ENCODE results near the gene LMBRD2.
"Not testable (repeated sequence)": the region's sequence is repeated elsewhere in the genome, so short reads cannot be mapped to it uniquely, and the experiment has no call there.

DNA sequence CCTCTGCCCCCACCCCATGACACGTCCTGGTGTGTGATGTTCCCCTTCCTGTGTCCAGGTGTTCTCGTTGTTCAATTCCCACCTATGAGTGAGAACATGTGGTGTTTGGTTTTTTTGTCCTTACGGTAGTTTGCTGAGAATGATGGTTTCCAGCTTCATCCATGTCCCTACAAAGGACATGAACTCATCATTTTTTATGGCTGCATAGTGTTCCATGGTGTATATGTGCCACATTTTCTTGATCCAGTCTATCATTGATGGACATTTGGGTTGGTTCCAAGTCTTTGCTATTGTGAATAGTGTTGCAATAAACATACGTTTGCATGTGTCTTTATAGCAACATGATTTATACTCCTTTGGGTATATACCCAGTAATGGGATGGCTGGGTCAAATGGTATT lies 32.7 kb upstream of the LMBRD2 start:
- not testable (repeated sequence) for TF ChIP-seq JUN (IDR thresholded peaks at IDR 0.05; ENCODE audit: borderline replicate concordance, low read depth, low read length); JUN (CRISPR knock-in tag; IDR thresholded peaks at IDR 0.05; ENCODE audit: borderline replicate concordance); TGIF2 (CRISPR knock-in tag; IDR thresholded peaks at IDR 0.05); RFX5 (IDR thresholded peaks at IDR 0.05; ENCODE audit: low read depth, low read length); TBP (optimal IDR thresholded peaks at IDR 0.05; ENCODE audit: low read depth, low read length); PCBP2 (IDR thresholded peaks at IDR 0.05; ENCODE audit: low read depth, low read length, poor library complexity, severe bottlenecking)
- TF ChIP-seq, protein P1, sequence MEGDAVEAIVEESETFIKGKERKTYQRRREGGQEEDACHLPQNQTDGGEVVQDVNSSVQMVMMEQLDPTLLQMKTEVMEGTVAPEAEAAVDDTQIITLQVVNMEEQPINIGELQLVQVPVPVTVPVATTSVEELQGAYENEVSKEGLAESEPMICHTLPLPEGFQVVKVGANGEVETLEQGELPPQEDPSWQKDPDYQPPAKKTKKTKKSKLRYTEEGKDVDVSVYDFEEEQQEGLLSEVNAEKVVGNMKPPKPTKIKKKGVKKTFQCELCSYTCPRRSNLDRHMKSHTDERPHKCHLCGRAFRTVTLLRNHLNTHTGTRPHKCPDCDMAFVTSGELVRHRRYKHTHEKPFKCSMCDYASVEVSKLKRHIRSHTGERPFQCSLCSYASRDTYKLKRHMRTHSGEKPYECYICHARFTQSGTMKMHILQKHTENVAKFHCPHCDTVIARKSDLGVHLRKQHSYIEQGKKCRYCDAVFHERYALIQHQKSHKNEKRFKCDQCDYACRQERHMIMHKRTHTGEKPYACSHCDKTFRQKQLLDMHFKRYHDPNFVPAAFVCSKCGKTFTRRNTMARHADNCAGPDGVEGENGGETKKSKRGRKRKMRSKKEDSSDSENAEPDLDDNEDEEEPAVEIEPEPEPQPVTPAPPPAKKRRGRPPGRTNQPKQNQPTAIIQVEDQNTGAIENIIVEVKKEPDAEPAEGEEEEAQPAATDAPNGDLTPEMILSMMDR (IDR thresholded peaks at IDR 0.05 in 2 of 3, conservative IDR thresholded peaks at IDR 0.05 in 1 of 3; ENCODE audit: insufficient read depth in 2 of 3, low read depth in 1 of 3, low read length in 3 of 3) = not testable (repeated sequence)
